ENCODE measurements around the gene HRH3.

Gene HRH3

DNA sequence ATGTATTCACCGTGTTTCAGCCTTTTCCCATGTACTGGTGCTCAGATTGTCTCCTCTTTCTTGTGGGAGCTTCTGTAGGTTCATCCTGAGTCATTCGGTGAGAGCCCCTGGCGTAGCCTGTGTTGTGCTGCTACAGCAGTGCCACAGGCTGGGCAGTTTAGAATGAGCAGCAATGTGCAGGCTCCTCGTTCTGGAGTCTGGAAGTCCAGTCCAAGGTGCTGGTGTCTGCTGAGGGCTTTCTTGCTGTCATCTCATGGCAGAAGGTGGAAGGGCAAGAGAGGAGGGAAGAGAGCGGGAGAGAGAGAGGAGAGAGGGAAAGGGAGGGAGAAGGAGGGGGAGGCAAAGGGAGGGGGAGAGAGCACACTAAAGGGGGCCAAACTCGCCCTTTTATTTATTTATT, 33.3 kb upstream of the HRH3 start:
- DNase-seq (ENCODE audit: low spot score): no peak
- TF ChIP-seq, protein P1, sequence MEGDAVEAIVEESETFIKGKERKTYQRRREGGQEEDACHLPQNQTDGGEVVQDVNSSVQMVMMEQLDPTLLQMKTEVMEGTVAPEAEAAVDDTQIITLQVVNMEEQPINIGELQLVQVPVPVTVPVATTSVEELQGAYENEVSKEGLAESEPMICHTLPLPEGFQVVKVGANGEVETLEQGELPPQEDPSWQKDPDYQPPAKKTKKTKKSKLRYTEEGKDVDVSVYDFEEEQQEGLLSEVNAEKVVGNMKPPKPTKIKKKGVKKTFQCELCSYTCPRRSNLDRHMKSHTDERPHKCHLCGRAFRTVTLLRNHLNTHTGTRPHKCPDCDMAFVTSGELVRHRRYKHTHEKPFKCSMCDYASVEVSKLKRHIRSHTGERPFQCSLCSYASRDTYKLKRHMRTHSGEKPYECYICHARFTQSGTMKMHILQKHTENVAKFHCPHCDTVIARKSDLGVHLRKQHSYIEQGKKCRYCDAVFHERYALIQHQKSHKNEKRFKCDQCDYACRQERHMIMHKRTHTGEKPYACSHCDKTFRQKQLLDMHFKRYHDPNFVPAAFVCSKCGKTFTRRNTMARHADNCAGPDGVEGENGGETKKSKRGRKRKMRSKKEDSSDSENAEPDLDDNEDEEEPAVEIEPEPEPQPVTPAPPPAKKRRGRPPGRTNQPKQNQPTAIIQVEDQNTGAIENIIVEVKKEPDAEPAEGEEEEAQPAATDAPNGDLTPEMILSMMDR (IDR thresholded peaks at IDR 0.05; ENCODE audit: extremely low read depth, missing control alignments): no peak

DNA sequence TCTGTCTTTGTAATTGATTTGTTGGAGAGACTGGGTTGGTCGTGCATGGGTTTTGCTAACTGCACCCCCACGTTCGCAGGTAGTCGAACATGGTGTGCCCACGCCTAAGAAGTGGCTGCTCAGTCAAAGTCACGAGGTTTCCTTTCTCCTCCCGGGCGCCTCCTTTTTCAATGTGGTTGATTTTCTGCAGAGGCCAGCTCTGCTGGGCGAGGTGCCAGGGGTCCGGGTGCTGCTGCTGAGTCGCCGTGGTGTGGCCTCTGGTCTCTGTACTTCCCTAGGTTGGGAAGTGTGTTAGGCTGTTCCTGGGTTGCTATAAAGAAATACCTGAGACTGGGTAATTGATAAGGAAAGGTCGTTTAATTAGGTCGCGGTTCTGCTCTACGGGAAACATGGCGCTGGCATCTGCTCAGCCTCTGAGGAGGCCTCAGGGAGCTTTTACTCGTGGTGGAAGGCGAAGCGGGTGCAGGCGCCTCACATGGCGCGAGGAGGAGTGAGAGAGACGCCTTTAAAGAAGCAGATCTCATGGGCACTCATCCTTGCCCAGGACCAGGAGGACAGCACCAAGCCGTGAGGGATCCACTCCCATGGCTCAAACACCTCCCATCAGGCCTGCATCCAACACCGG, 32.4 kb upstream of the HRH3 start:
- no peak for DNase-seq (ENCODE audit: low spot score)

GRCh38 chr20:62248890-62249560, 28.9 kb upstream of the HRH3 start:
- TF ChIP-seq, protein P1 (IDR thresholded peaks at IDR 0.05; ENCODE audit: extremely low read depth, missing control alignments): no peak
- no peak for DNase-seq (ENCODE audit: low spot score)

More for the DNA sequence above, 32.4 kb upstream of the HRH3 start:
- TF ChIP-seq, protein P1 (IDR thresholded peaks at IDR 0.05; ENCODE audit: extremely low read depth, missing control alignments): no peak

DNA sequence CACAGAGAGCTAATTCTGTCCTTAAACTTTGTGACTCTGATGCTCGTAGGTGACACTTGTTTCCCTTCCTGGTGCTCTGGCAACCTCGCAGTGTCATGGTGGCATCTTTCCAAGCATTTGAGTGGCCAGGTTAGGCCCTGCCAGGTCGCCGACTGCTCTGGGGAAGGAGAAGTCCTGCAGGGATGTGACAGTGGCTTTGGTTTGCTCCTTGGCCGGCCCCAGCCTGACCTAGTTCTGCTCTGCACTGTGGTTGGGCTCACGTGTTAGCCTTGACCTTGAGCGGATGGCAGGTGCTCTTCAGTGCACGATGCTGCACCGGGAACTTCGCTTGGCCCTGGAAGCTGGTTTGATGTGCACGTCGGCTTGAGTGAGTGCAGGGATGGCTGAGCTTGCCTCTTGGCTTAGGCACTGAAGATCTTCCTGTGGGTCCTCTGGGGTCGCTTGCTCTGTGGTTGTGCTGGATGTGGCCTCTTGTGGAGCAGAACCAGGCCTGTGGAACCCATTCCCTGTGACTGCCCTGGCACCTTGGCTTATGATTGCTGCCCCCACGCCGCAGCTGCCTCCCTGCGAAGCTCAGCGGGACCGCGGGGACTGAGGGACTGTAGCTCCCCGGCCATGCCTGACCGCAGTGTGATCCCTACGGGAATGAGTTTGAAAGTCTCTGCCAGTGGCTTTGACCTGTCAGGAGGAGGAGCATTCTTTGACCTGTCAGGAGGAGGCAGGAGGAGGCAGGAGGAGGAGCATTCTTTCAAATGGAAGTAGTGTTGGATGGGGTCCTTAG, 27.0 kb upstream of the HRH3 start:
- TF ChIP-seq, protein P1 (IDR thresholded peaks at IDR 0.05; ENCODE audit: extremely low read depth, missing control alignments): no peak
- DNase-seq (ENCODE audit: low spot score): no peak

DNA sequence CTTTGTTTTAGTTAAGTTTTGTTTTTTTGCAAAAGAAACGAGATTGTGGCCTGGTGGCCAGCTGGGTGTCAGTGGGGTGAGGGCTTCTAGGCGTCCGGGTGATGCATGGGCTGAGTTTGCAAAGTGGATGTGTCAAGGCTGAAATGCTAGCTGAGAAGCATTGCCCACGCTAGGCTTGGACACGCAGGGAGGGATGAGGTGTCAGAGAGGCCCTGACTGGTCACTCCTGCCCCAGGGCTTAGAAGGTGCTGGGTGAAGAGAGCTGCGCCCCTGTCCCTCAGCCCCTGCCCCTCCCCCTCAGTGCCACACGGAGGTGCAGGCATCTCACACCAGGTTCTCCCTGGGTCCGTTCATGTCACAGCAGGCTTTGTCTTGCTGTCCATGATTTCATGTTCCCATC, 26.4 kb upstream of the HRH3 start:
- DNase-seq (ENCODE audit: low spot score): no peak
- TF ChIP-seq, protein P1 (IDR thresholded peaks at IDR 0.05; ENCODE audit: extremely low read depth, missing control alignments): no peak

DNA sequence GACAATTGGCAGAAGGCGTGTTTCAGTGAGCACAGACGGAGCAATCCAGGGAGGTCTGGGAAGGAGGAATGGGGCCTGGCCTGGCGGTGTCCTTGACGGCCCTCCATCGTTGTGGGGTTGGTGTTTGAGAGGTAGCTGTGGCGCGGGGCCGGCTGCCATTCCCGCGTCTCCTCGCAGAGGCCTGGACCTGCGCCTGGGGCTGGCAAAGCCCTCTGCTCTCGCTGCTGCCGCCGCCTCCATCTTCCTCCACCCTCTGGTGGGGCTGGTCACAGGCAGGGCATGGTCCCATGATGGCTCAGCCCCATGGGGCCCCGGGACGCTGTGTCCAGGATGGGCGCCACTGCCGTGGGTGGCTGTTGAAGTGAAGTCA, 25.8 kb upstream of the HRH3 start:
- TF ChIP-seq, protein P1 (IDR thresholded peaks at IDR 0.05; ENCODE audit: extremely low read depth, missing control alignments): no peak
- DNase-seq (ENCODE audit: low spot score): no peak

DNA sequence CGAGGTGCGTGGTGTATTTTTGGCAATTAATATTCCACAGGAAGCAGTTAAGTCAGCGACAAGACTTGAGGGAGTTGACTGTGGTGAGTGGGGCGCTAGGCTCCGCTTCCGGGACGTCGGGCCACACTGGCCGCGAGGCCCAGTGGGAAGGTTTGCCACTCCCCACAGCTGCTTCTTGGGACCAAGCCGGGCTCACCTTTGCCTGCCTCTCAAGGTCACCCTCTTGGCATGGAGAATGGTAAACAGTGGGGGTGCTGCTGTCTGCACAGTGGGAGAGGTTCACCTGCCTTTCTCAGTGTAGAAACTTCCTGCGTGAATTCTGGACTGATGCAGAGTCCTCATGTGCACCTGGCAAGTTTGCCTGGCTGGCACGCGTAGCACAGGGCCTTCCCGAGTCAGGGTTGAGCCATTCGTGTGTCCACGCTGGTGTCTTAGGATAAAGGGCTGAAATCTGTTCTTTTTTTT, 24.6 kb upstream of the HRH3 start:
- TF ChIP-seq, protein P1 (IDR thresholded peaks at IDR 0.05; ENCODE audit: extremely low read depth, missing control alignments): no peak
- no peak for DNase-seq (ENCODE audit: low spot score)
